Endothelial cell of umbilical vein (primary cell): ENCODE measurements around the gene ERG. TPM values are rescaled to one million over a fixed set of nuclear protein-coding genes. Genes with fewer than 3 reads are reported as not detected.
A peak's percentile ranks its signal among the peaks of the same experiment; 100 is the strongest.

Source experiments
- BruUV-seq: library from RNA; stranded (reverse); fragments of 400-500 nt; replicated peaks from 2 replicates; lab custom pipeline; 2021; lab: Mats Ljungman, UMichigan
- CTCF ChIA-PET: fragments of 300-600, 350-600 bp; sonication (Branson Sonifier 250); formaldehyde crosslinking; loops from one replicate; lab custom pipeline; 2021; ENCODE audit warnings: antibody characterized with exemption, inconsistent platforms; lab: Charles Lee
- POLR2A ChIA-PET: fragments of 300-600, 350-600 bp; sonication (Branson Sonifier 250); formaldehyde crosslinking; loops from one replicate; lab custom pipeline; 2021; ENCODE audit warnings: antibody characterized with exemption, inconsistent platforms; lab: Charles Lee
- DNase-seq: peaks from one replicate; pipeline ENCODE4 v3.0.0-alpha.2; 2011; ENCODE audit warnings: low read depth, low spot score
- FAIRE-seq: peaks from 2 replicates; lab custom pipeline; 2011; peaks lifted over from hg19 to GRCh38; lab: Jason Lieb, UNC
- H2AFZ ChIP-seq: 2 replicates; pipeline ENCODE4 v1.6.0; 2012; ENCODE audit warnings: low read depth, low read length, control low read depth, inconsistent platforms
- H3K27ac ChIP-seq: 2 replicates; pipeline ENCODE4 v1.5.1; 2011; ENCODE audit warnings: low read depth, mild to moderate bottlenecking, control low read depth, low read length, moderate library complexity; ENCODE audit not compliant: insufficient read depth
- H3K27me3 ChIP-seq, 2 experiments: 2 replicates each; pipeline versions ENCODE4 v1.6.0 to v1.6.1; 2011; ENCODE audit warnings: low read length in 2 of 2, mixed read lengths in 1 of 2; ENCODE audit not compliant: control insufficient read depth in 2 of 2, insufficient read depth in 2 of 2
- H3K36me3 ChIP-seq, 2 experiments: 2 replicates in 1 of 2; 3 replicates in 1 of 2; pipeline ENCODE4 v1.5.1; 2011; ENCODE audit warnings: low read length in 2 of 2, mild to moderate bottlenecking in 1 of 2, moderate library complexity in 1 of 2; ENCODE audit not compliant: control insufficient read depth in 2 of 2, insufficient read depth in 2 of 2; ENCODE audit errors: extremely low read depth in 1 of 2
- H3K4me1 ChIP-seq: 3 replicates; pipeline ENCODE4 v1.5.1; 2011; ENCODE audit warnings: mild to moderate bottlenecking, low read length; ENCODE audit not compliant: control insufficient read depth, insufficient read depth; ENCODE audit errors: extremely low read depth
- H3K4me2 ChIP-seq: 2 replicates; pipeline ENCODE4 v1.6.1; 2011; ENCODE audit warnings: low read length, control low read depth, mixed read lengths; ENCODE audit not compliant: insufficient read depth
- H3K4me3 ChIP-seq, 3 experiments: fragments of 200-600 bp in 1 of 3; sonication (generic), shearing (Covaris generic) in 1 of 3; replicated peaks in 1 of 3; 2 replicates each; pipeline ENCODE4 v1.5.1; 2011 to 2016; ENCODE audit warnings: control low read depth in 3 of 3, low read length in 3 of 3, mild to moderate bottlenecking in 2 of 3, inconsistent platforms in 1 of 3, low read depth in 1 of 3, moderate library complexity in 1 of 3; ENCODE audit not compliant: insufficient read depth in 1 of 3
- H3K79me2 ChIP-seq: 2 replicates; pipeline ENCODE4 v1.6.0; 2012; ENCODE audit warnings: low read length, inconsistent platforms; ENCODE audit not compliant: control insufficient read depth, insufficient read depth
- H3K9ac ChIP-seq: replicated peaks from 2 replicates; pipeline ENCODE3; 2011; ENCODE audit warnings: low read length, control low read depth; ENCODE audit not compliant: insufficient read depth; ENCODE audit errors: extremely low read depth
- H3K9me1 ChIP-seq: replicated peaks from 3 replicates; pipeline ENCODE4 v1.6.0; 2011; ENCODE audit warnings: mild to moderate bottlenecking, low read length; ENCODE audit not compliant: control insufficient read depth, insufficient read depth; ENCODE audit errors: extremely low read depth
- H3K9me3 ChIP-seq: replicated peaks from 2 replicates; pipeline ENCODE4 v1.5.1; 2012; ENCODE audit warnings: low read length, inconsistent platforms; ENCODE audit not compliant: control insufficient read depth, insufficient read depth
- H4K20me1 ChIP-seq: replicated peaks from 2 replicates; pipeline ENCODE3; 2011; ENCODE audit warnings: mild to moderate bottlenecking, low read length; ENCODE audit not compliant: control insufficient read depth, insufficient read depth; ENCODE audit errors: extremely low read depth
- EZH2 ChIP-seq: IDR thresholded peaks from 2 replicates; pipeline ENCODE4 v1.6.1; 2012; ENCODE audit warnings: borderline replicate concordance, low read depth, mild to moderate bottlenecking, moderate library complexity, low read length, inconsistent platforms; ENCODE audit not compliant: severe bottlenecking
- GATA2 ChIP-seq: IDR thresholded peaks from 2 replicates; pipeline ENCODE4 v1.7.0; 2011; ENCODE audit warnings: low read depth, mild to moderate bottlenecking, moderate library complexity, mixed read lengths, low read length; ENCODE audit not compliant: insufficient read length, insufficient read depth
- JUN ChIP-seq: IDR thresholded peaks from 2 replicates; pipeline ENCODE4 v1.6.1; 2011; ENCODE audit warnings: borderline replicate concordance, low read depth; ENCODE audit not compliant: insufficient read length, insufficient read depth
- POLR2A ChIP-seq: IDR thresholded peaks from 2 replicates; pipeline ENCODE4 v1.6.1; 2012; ENCODE audit warnings: low read depth, mild to moderate bottlenecking, control low read depth, low read length
- dilution Hi-C: fragments of 300-500 bp; cut with MboI; formaldehyde crosslinking; loops from one replicate; pipeline ENCODE4 v1.15.0; 2019; ENCODE audit warnings: low sequenced_read_pairs; ENCODE audit not compliant: extremely low pct_ligation_motif_present
- intact Hi-C: fragments of 100-400 bp; cut with micrococcal nuclease; formaldehyde crosslinking; loops from one replicate; pipeline ENCODE4 v1.10.0; 2022
- polyA plus RNA-seq, 4 experiments: library from polyadenylated mRNA; depleted of rRNA in 3 of 4; stranded (reverse) in 3 of 4; unstranded in 1 of 4; fragments of >200 nt; gene quantifications; 2 replicates each; pipeline versions ENCODE4 v1.2.1 to v1.2.3, GENCODE V29; 2011 to 2012; ENCODE audit warnings: missing spikeins in 1 of 4
- total RNA-seq: library from RNA; stranded (reverse); gene quantifications from 2 replicates; pipeline ENCODE4 v1.2.3, GENCODE V29; 2021
- TF ChIP-seq, protein P1 (sequence below), 2 donors: IDR thresholded peaks; 1 replicate in 1 of 2; 2 replicates in 1 of 2; pipeline ENCODE4 v1.5.1; 2011; ENCODE audit warnings: low read length in 2 of 2, mild to moderate bottlenecking in 2 of 2, moderate library complexity in 2 of 2, control low read depth in 1 of 2, inconsistent platforms in 1 of 2, low read depth in 1 of 2; ENCODE audit not compliant: insufficient read depth in 1 of 2; ENCODE audit errors: extremely low read depth in 1 of 2

The ERG gene
- total and polyA plus RNA-seq, 2 donors (not counting 3 experiments of a cell fraction or from before 2014, with no cell fraction given), result 173 to 210 TPM

DNA sequence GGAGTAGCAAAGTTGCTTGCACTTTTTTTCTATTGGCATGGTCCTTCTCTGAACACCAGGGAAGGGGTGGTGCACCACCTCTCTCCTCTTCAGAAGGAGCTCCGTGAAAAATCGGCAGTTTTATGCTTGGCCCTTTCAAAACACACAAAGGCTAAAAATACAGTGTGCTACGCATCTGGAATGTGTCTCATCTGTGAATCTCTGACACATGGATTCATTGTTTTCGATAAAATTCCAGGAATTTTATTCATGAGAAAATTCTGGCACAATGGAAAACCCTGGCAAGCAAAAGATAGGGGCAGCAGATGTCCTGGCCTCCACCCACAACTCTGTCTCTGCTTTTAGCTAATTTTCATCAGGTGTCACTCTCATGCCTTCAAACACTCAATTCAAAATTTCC is 42.9 kb downstream of the ERG start:
- peaks cover 0 to 4% of the 10 kb centered on the region in 2 experiments for H3K36me3 ChIP-seq
- CTCF ChIA-PET, result interaction anchor here (0.6 to 1.9 kb wide), 4 partner anchors 9 to 25 kb away, joined by 3 to 5 read pairs (median 4); no protein-coding TSS in a partner anchor
- peak overlapping the region; percentile 62 for H3K27ac ChIP-seq
- dilution Hi-C loops, result no loop called here
- DNase-seq (peak; percentile 58), FAIRE-seq (peak; percentile 59)
- H3K27me3 ChIP-seq, result no peaks in the 10 kb centered on the region
- BruUV-seq, result no TSS peak
- POLR2A ChIA-PET, result interaction anchor here (0.7 to 0.9 kb wide), 2 partner anchors 15 to 44 kb away, joined by 3 to 4 read pairs; no protein-coding TSS in a partner anchor
- no peaks in the 10 kb centered on the region for H3K9me3 ChIP-seq
- H3K4me3 ChIP-seq, result no peak overlapping the region
- peak overlapping the region; percentile 40 for H3K4me2 ChIP-seq
- H3K9ac ChIP-seq, result peak overlapping the region; percentile 28
- peaks cover 40% of the 10 kb centered on the region for H3K4me1 ChIP-seq
- peaks cover 95% of the 10 kb centered on the region for H3K79me2 ChIP-seq
- H4K20me1 ChIP-seq, result peaks cover 5% of the 10 kb centered on the region
- H2AFZ ChIP-seq, result no peak overlapping the region
- TF ChIP-seq POLR2A, result no peak
- peak; percentile 46 for TF ChIP-seq JUN
- TF ChIP-seq GATA2, result no peak
- no peak for TF ChIP-seq EZH2
- TF ChIP-seq, protein P1, sequence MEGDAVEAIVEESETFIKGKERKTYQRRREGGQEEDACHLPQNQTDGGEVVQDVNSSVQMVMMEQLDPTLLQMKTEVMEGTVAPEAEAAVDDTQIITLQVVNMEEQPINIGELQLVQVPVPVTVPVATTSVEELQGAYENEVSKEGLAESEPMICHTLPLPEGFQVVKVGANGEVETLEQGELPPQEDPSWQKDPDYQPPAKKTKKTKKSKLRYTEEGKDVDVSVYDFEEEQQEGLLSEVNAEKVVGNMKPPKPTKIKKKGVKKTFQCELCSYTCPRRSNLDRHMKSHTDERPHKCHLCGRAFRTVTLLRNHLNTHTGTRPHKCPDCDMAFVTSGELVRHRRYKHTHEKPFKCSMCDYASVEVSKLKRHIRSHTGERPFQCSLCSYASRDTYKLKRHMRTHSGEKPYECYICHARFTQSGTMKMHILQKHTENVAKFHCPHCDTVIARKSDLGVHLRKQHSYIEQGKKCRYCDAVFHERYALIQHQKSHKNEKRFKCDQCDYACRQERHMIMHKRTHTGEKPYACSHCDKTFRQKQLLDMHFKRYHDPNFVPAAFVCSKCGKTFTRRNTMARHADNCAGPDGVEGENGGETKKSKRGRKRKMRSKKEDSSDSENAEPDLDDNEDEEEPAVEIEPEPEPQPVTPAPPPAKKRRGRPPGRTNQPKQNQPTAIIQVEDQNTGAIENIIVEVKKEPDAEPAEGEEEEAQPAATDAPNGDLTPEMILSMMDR (IDR thresholded peaks at IDR 0.05; ENCODE audit: extremely low read depth in 1 of 2, insufficient read depth in 1 of 2, low read depth in 1 of 2, low read length in 2 of 2), result no peak
- no peaks in the 10 kb centered on the region for H3K9me1 ChIP-seq
- intact Hi-C loops, result loop anchor here (1.0 kb wide), 1 partner anchor 39 kb away; no protein-coding TSS in a partner anchor
